CD4-positive, alpha-beta memory T cell (primary cell): ENCODE measurements around the gene SYCP2L. TPM values are rescaled to one million over a fixed set of nuclear protein-coding genes. Genes with fewer than 3 reads are reported as not detected.
A peak's percentile ranks its signal among the peaks of the same experiment; 100 is the strongest.
"Not testable (repeated sequence)": the region's sequence is repeated elsewhere in the genome, so short reads cannot be mapped to it uniquely, and the experiment has no call there.

ENCODE experiments used
- CTCF ChIA-PET: fragments of 350-600 bp; sonication (Branson Sonifier 250); formaldehyde crosslinking; loops from one replicate; lab custom pipeline; 2021; ENCODE audit warnings: inconsistent platforms; ENCODE audit not compliant: partially characterized antibody; lab: Charles Lee
- POLR2A ChIA-PET: fragments of 350-600 bp; sonication (Branson Sonifier 250); formaldehyde crosslinking; loops from one replicate; lab custom pipeline; 2021; ENCODE audit not compliant: partially characterized antibody; lab: Charles Lee
- DNase-seq, 5 donors: peaks; one replicate each; pipeline versions ENCODE4 v3.0.0 to v3.0.0-alpha.2; 2020 to 2022; ENCODE audit warnings: mixed read lengths in 1 of 5
- H3K27ac ChIP-seq: one replicate; pipeline ENCODE4 v1.7.0; 2013; ENCODE audit warnings: low read depth, low read length
- H3K27me3 ChIP-seq: 2 replicates; pipeline ENCODE4 v1.7.0; 2013; ENCODE audit warnings: mild to moderate bottlenecking, low read length, moderate library complexity; ENCODE audit not compliant: insufficient read depth
- H3K36me3 ChIP-seq: 2 replicates; pipeline ENCODE4 v1.7.0; 2013; ENCODE audit warnings: mild to moderate bottlenecking, low read length, moderate library complexity; ENCODE audit not compliant: insufficient read depth
- H3K4me1 ChIP-seq: 2 replicates; pipeline ENCODE4 v1.7.0; 2013; ENCODE audit warnings: mild to moderate bottlenecking, low read length, moderate library complexity; ENCODE audit not compliant: insufficient read depth
- H3K4me3 ChIP-seq, 2 donors: one replicate each; pipeline ENCODE4 v1.7.0; 2013; ENCODE audit warnings: low read length in 2 of 2, mild to moderate bottlenecking in 1 of 2
- H3K9me3 ChIP-seq, 2 donors: one replicate each; pipeline ENCODE4 v1.7.0; 2013; ENCODE audit warnings: low read length in 2 of 2, control low read depth in 1 of 2; ENCODE audit not compliant: control insufficient read depth in 1 of 2
- H3K27ac Mint-ChIP-seq, 7 donors: one replicate each; pipeline ENCODE4 v1.8.0; 2020 to 2021; ENCODE audit warnings: mixed read lengths in 7 of 7, mild to moderate bottlenecking in 6 of 7, inconsistent platforms in 3 of 7, moderate library complexity in 3 of 7
- H3K27me3 Mint-ChIP-seq, 2 donors: one replicate each; pipeline ENCODE4 v1.8.0; 2020 to 2021; ENCODE audit warnings: mixed read lengths in 2 of 2
- H3K36me3 Mint-ChIP-seq, 2 donors: one replicate each; pipeline ENCODE4 v1.8.0; 2020 to 2021; ENCODE audit warnings: mixed read lengths in 2 of 2, inconsistent platforms in 1 of 2, mild to moderate bottlenecking in 1 of 2
- H3K4me1 Mint-ChIP-seq, 4 donors: one replicate each; pipeline ENCODE4 v1.8.0; 2020 to 2021; ENCODE audit warnings: mixed read lengths in 4 of 4, mild to moderate bottlenecking in 1 of 4
- H3K4me3 Mint-ChIP-seq, 8 donors: one replicate each; pipeline ENCODE4 v1.8.0; 2020 to 2021; ENCODE audit warnings: mixed read lengths in 8 of 8, mild to moderate bottlenecking in 7 of 8, moderate library complexity in 6 of 8, inconsistent platforms in 3 of 8
- H3K9me3 Mint-ChIP-seq, 8 donors: one replicate each; pipeline ENCODE4 v1.8.0; 2020 to 2021; ENCODE audit warnings: mixed read lengths in 8 of 8, mild to moderate bottlenecking in 5 of 8, inconsistent platforms in 3 of 8, moderate library complexity in 1 of 8
- intact Hi-C: fragments of 100-400 bp; cut with micrococcal nuclease; formaldehyde crosslinking; loops from one replicate; pipeline ENCODE4 v1.15.1; 2023
- polyA plus RNA-seq, 2 donors: library from polyadenylated mRNA; unstranded; fragments of 300-500 nt; fragmentation: Illumina TruSeq; gene quantifications; one replicate each; pipeline ENCODE4 v1.2.3, GENCODE V29; 2021
- total RNA-seq, 2 experiments: library from RNA; stranded (reverse); gene quantifications; one replicate each; pipeline ENCODE4 v1.2.3, GENCODE V29; 2021

Gene SYCP2L
- total and polyA plus RNA-seq, 4 experiments from 2014 or later, result not detected

GRCh38 chr6:10877871-10878270 is 9.0 kb upstream of the SYCP2L start:
- H3K27ac Mint-ChIP-seq, result no peak overlapping the region
- peaks cover 25 to 30% of the 10 kb centered on the region in 2 donors for H3K27me3 Mint-ChIP-seq
- CTCF ChIA-PET, result no interaction called here
- H3K9me3 Mint-ChIP-seq, result peaks cover 0 to 3% (median 0%) of the 10 kb centered on the region in 8 donors
- Histone ChIP-seq H3K27ac (no peak overlapping the region), H3K4me1 (no peaks in the 10 kb centered on the region), H3K4me3 (no peak overlapping the region), H3K9me3 (no peaks in the 10 kb centered on the region), H3K36me3 (no peaks in the 10 kb centered on the region), H3K27me3 (peaks cover 8% of the 10 kb centered on the region)
- DNase-seq, result no peak
- H3K4me1 Mint-ChIP-seq, result peaks cover 3 to 7% (median 5%) of the 10 kb centered on the region in 4 donors
- POLR2A ChIA-PET, result no interaction called here
- intact Hi-C loops, result no loop called here
- no peaks in the 10 kb centered on the region for H3K36me3 Mint-ChIP-seq
- no peak overlapping the region for H3K4me3 Mint-ChIP-seq

GRCh38 chr6:10880366-10880765 is 6.5 kb upstream of the SYCP2L start:
- peaks cover 17% of the 10 kb centered on the region for H3K27me3 ChIP-seq
- intact Hi-C loops, result no loop called here
- H3K27me3 Mint-ChIP-seq, result peaks cover 26 to 38% of the 10 kb centered on the region in 2 donors

GRCh38 chr6:10882253-10882630 is 4.6 kb upstream of the SYCP2L start:
- H3K4me1 ChIP-seq, DNase-seq, H3K4me3 ChIP-seq, H3K27ac ChIP-seq, H3K27ac Mint-ChIP-seq, intact Hi-C loops, CTCF ChIA-PET, H3K36me3 ChIP-seq, H3K4me3 Mint-ChIP-seq, H3K9me3 Mint-ChIP-seq, H3K36me3 Mint-ChIP-seq, POLR2A ChIA-PET, H3K9me3 ChIP-seq: not testable (repeated sequence)
- H3K4me1 Mint-ChIP-seq, result peaks cover 6 to 22% (median 8%) of the 10 kb centered on the region in 4 donors
- H3K27me3 ChIP-seq, result peaks cover 17% of the 10 kb centered on the region
- peaks cover 35 to 50% of the 10 kb centered on the region in 2 donors for H3K27me3 Mint-ChIP-seq

More at GRCh38 chr6:10880366-10880765, 6.5 kb upstream of the SYCP2L start:
- Mint-ChIP-seq H3K9me3 (peaks cover 0 to 3% (median 0%) of the 10 kb centered on the region in 8 donors), H3K4me3 (no peak overlapping the region), H3K4me1 (peaks cover 4 to 15% (median 7%) of the 10 kb centered on the region in 4 donors), H3K36me3 (no peaks in the 10 kb centered on the region), H3K27ac (no peak overlapping the region)
- Histone ChIP-seq H3K27ac (no peak overlapping the region), H3K9me3 (no peaks in the 10 kb centered on the region), H3K4me1 (no peaks in the 10 kb centered on the region), H3K36me3 (no peaks in the 10 kb centered on the region), H3K4me3 (no peak overlapping the region)
- ChIA-PET POLR2A (no interaction called here), CTCF (no interaction called here)
- DNase-seq, result no peak

GRCh38 chr6:10882657-10883171 is 4.1 kb upstream of the SYCP2L start:
- H3K27ac ChIP-seq, result no peak overlapping the region
- H3K4me1 Mint-ChIP-seq, result peaks cover 6 to 25% (median 11%) of the 10 kb centered on the region in 4 donors
- intact Hi-C loops, result no loop called here
- H3K36me3 ChIP-seq, result no peaks in the 10 kb centered on the region
- H3K4me3 ChIP-seq, result no peak overlapping the region
- H3K4me1 ChIP-seq, result peaks cover 4% of the 10 kb centered on the region
- peaks cover 38 to 49% of the 10 kb centered on the region in 2 donors for H3K27me3 Mint-ChIP-seq
- ChIA-PET POLR2A (no interaction called here), CTCF (no interaction called here)
- H3K9me3 ChIP-seq, result no peaks in the 10 kb centered on the region
- DNase-seq, result no peak
- no peaks in the 10 kb centered on the region for H3K36me3 Mint-ChIP-seq
- H3K27ac Mint-ChIP-seq, result no peak overlapping the region
- peaks cover 17% of the 10 kb centered on the region for H3K27me3 ChIP-seq
- peak overlapping the region in 3 of 8 donors; percentile 16 to 62 (median 58) for H3K4me3 Mint-ChIP-seq
- peaks cover 0 to 8% (median 0%) of the 10 kb centered on the region in 8 donors for H3K9me3 Mint-ChIP-seq

- no peak overlapping the region for H3K4me3 ChIP-seq
- POLR2A ChIA-PET, result no interaction called here
- intact Hi-C loops, result no loop called here
- no peak for DNase-seq
- H3K36me3 Mint-ChIP-seq, result no peaks in the 10 kb centered on the region
- no peaks in the 10 kb centered on the region for H3K36me3 ChIP-seq
- no peak overlapping the region for H3K27ac Mint-ChIP-seq
- H3K9me3 ChIP-seq, result no peaks in the 10 kb centered on the region
- H3K4me1 Mint-ChIP-seq, result peaks cover 7 to 27% (median 13%) of the 10 kb centered on the region in 4 donors
- H3K27ac ChIP-seq, result no peak overlapping the region
- H3K9me3 Mint-ChIP-seq, result peaks cover 0 to 11% (median 3%) of the 10 kb centered on the region in 8 donors
- H3K4me1 ChIP-seq, result peaks cover 4% of the 10 kb centered on the region
- CTCF ChIA-PET, result no interaction called here
- peak overlapping the region in 2 of 8 donors; percentile 7 to 13 for H3K4me3 Mint-ChIP-seq
- H3K27me3 ChIP-seq, result peaks cover 17% of the 10 kb centered on the region
- H3K27me3 Mint-ChIP-seq, result peaks cover 40 to 56% of the 10 kb centered on the region in 2 donors
Observed at GRCh38 chr6:10883312-10884244, 3.3 kb upstream of the SYCP2L start.

- CTCF ChIA-PET, result interaction anchor here (0.7 kb wide), 1 partner anchor 416 kb away, joined by 3 read pairs; no protein-coding TSS in a partner anchor
- Histone ChIP-seq H3K4me3 (no peak overlapping the region), H3K36me3 (no peaks in the 10 kb centered on the region), H3K27me3 (peaks cover 12% of the 10 kb centered on the region), H3K27ac (no peak overlapping the region), H3K4me1 (peaks cover 4% of the 10 kb centered on the region), H3K9me3 (no peaks in the 10 kb centered on the region)
- Mint-ChIP-seq H3K4me3 (peak overlapping the region in 1 of 8 donors; percentile 31), H3K36me3 (no peaks in the 10 kb centered on the region), H3K27me3 (peaks cover 45 to 61% of the 10 kb centered on the region in 2 donors), H3K9me3 (peaks cover 0 to 15% (median 3%) of the 10 kb centered on the region in 8 donors), H3K27ac (no peak overlapping the region), H3K4me1 (peaks cover 7 to 27% (median 13%) of the 10 kb centered on the region in 4 donors)
- intact Hi-C loops, result no loop called here
- POLR2A ChIA-PET, result no interaction called here
- no peak for DNase-seq
Observed at GRCh38 chr6:10884245-10884972, 2.4 kb upstream of the SYCP2L start.

- DNase-seq, H3K4me1 ChIP-seq, H3K36me3 ChIP-seq, H3K4me3 ChIP-seq, H3K36me3 Mint-ChIP-seq, H3K27ac ChIP-seq, H3K27ac Mint-ChIP-seq, intact Hi-C loops, H3K27me3 ChIP-seq, POLR2A ChIA-PET, H3K9me3 ChIP-seq: not testable (repeated sequence)
- Mint-ChIP-seq H3K27me3 (peaks cover 45 to 56% of the 10 kb centered on the region in 2 donors), H3K9me3 (peaks cover 0 to 27% (median 4%) of the 10 kb centered on the region in 8 donors), H3K4me3 (peak overlapping the region in 4 of 8 donors; percentile 58 to 83 (median 75)), H3K4me1 (peaks cover 6 to 27% (median 12%) of the 10 kb centered on the region in 4 donors)
- CTCF ChIA-PET, result interaction anchor here (0.6 kb wide), 1 partner anchor 85 kb away, joined by 3 read pairs; no protein-coding TSS in a partner anchor
Observed at GRCh38 chr6:10886365-10886690, 524 bp upstream of the SYCP2L start.
